ENCODE data around the gene ACP2. TPM values are rescaled to one million over a fixed set of nuclear protein-coding genes. Genes with fewer than 3 reads are reported as not detected.
A peak's percentile ranks its signal among the peaks of the same experiment; 100 is the strongest.

Gene ACP2
- total and polyA plus RNA-seq, 9 of the 15 experiments (the other 6 are each of a cell fraction or from before 2014, with no cell fraction given) = 1.9 to 20.0 (median 11.6) TPM

DNA sequence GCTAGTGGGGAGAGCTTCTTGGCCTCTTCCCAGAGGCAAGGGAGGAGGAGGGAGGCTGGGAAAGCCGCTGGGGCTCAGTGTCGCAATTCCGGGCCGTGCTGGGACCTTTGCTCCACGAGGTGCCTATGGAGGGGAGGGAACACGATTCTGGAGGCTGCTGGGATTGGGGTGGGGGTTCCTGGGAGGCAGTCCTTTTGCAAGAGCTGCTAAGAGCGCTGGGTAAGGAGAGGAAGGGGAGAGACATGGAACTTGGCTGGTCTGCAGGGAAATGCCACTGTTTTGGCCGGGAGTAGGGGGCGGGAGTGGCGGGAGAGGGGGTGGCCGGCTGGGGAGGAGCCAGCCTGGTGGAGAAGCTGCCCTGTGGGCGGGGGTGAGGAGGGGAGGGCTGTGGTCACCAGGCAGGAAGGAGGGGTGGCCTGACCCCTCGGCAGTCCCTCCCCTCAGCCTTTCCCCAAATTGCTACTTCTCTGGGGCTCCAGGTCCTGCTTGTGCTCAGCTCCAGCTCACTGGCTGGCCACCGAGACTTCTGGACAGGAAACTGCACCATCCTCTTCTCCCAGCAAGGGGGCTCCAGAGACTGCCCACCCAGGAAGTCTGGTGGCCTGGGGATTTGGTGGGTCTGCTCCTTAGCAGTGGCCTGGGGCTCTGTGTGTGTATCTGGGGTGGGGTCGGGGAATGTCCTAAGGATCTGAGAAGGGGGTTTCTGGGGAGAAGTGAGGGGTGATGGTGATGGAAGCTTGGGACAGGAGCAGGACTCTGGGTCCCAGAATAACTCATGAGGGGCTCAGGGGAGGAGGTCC lies 9.1 kb upstream of the ACP2 start, which contains the start of gene NR1H3 (continued):
- TF ChIP-seq, protein P1, sequence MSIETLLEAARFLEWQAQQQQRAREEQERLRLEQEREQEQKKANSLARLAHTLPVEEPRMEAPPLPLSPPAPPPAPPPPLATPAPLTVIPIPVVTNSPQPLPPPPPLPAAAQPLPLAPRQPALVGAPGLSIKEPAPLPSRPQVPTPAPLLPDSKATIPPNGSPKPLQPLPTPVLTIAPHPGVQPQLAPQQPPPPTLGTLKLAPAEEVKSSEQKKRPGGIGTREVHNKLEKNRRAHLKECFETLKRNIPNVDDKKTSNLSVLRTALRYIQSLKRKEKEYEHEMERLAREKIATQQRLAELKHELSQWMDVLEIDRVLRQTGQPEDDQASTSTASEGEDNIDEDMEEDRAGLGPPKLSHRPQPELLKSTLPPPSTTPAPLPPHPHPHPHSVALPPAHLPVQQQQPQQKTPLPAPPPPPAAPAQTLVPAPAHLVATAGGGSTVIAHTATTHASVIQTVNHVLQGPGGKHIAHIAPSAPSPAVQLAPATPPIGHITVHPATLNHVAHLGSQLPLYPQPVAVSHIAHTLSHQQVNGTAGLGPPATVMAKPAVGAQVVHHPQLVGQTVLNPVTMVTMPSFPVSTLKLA (conservative IDR thresholded peaks at IDR 0.05) = peak; percentile 43 to 44; a peak in 1 of 4 replicates
- TF ChIP-seq CEBPG (CRISPR knock-in tag; IDR thresholded peaks at IDR 0.05) = peak; percentile 68
- TF ChIP-seq CEBPG (tag; conservative IDR thresholded peaks at IDR 0.05 in 1 of 2, IDR thresholded peaks at IDR 0.05 in 1 of 2) = peak; percentile 86 to 87
- TF ChIP-seq CXXC5 (CRISPR knock-in tag; IDR thresholded peaks at IDR 0.05) = 0 out of 2 replicates have a peak, but pooled peaks have one; percentile 22
- TF ChIP-seq SP1 (CRISPR knock-in tag; IDR thresholded peaks at IDR 0.05) = no peak
- TF ChIP-seq BRD9 (IDR thresholded peaks at IDR 0.05; ENCODE audit: low read depth, partially characterized antibody) = peak; percentile 80
- TF ChIP-seq, protein P2, sequence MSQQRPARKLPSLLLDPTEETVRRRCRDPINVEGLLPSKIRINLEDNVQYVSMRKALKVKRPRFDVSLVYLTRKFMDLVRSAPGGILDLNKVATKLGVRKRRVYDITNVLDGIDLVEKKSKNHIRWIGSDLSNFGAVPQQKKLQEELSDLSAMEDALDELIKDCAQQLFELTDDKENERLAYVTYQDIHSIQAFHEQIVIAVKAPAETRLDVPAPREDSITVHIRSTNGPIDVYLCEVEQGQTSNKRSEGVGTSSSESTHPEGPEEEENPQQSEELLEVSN (IDR thresholded peaks at IDR 0.05; ENCODE audit: borderline replicate concordance in 1 of 2, extremely low read depth in 1 of 2, insufficient read depth in 1 of 2, insufficient read length in 1 of 2, low read depth in 1 of 2, low read length in 1 of 2, poor library complexity in 1 of 2, severe bottlenecking in 1 of 2) = no peak
- no peak for TF ChIP-seq U2AF1 (optimal IDR thresholded peaks at IDR 0.05; ENCODE audit: low read depth, low read length)
- no peak for TF ChIP-seq JUNB (CRISPR knock-in tag; conservative IDR thresholded peaks at IDR 0.05)
- TF ChIP-seq HDAC8 (tag; IDR thresholded peaks at IDR 0.05) = no peak
- TF ChIP-seq ZKSCAN8 (CRISPR knock-in tag; IDR thresholded peaks at IDR 0.05) = no peak
- TF ChIP-seq PTTG1 (tag; IDR thresholded peaks at IDR 0.05; ENCODE audit: low read depth) = no peak
- no peak for TF ChIP-seq NCOA2 (IDR thresholded peaks at IDR 0.05; ENCODE audit: partially characterized antibody in 2 of 2)
- TF ChIP-seq PURB (CRISPR knock-in tag; IDR thresholded peaks at IDR 0.05; ENCODE audit: low read depth) = no peak
- TF ChIP-seq HNRNPK (IDR thresholded peaks at IDR 0.05; ENCODE audit: low read depth, low read length, poor library complexity, severe bottlenecking) = no peak
- no peak for TF ChIP-seq MEF2A (IDR thresholded peaks at IDR 0.05; ENCODE audit: control insufficient read depth, low read depth, low read length)
- TF ChIP-seq CBX3 (IDR thresholded peaks at IDR 0.05; ENCODE audit: borderline replicate concordance in 1 of 2, low read length in 2 of 2) = no peak
- TF ChIP-seq CC2D1A (IDR thresholded peaks at IDR 0.05) = peak; percentile 54; the same call in 1 of the 2 replicates
- TF ChIP-seq, protein P3, sequence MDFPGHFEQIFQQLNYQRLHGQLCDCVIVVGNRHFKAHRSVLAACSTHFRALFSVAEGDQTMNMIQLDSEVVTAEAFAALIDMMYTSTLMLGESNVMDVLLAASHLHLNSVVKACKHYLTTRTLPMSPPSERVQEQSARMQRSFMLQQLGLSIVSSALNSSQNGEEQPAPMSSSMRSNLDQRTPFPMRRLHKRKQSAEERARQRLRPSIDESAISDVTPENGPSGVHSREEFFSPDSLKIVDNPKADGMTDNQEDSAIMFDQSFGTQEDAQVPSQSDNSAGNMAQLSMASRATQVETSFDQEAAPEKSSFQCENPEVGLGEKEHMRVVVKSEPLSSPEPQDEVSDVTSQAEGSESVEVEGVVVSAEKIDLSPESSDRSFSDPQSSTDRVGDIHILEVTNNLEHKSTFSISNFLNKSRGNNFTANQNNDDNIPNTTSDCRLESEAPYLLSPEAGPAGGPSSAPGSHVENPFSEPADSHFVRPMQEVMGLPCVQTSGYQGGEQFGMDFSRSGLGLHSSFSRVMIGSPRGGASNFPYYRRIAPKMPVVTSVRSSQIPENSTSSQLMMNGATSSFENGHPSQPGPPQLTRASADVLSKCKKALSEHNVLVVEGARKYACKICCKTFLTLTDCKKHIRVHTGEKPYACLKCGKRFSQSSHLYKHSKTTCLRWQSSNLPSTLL (IDR thresholded peaks at IDR 0.05) = no peak
- 0 out of 2 replicates have a peak, but pooled peaks have one; percentile 23 for TF ChIP-seq TRIM28 (IDR thresholded peaks at IDR 0.05)
- no peak for TF ChIP-seq LEF1 (IDR thresholded peaks at IDR 0.05)
- TF ChIP-seq XRCC4 (IDR thresholded peaks at IDR 0.05; ENCODE audit: extremely low read depth, insufficient read depth, insufficient read length) = no peak
- TF ChIP-seq ZNF263 (CRISPR knock-in tag; IDR thresholded peaks at IDR 0.05; ENCODE audit: borderline replicate concordance) = peak; percentile 52; the same call in 1 of the 2 replicates
- TF ChIP-seq ZNF778 (CRISPR knock-in tag; IDR thresholded peaks at IDR 0.05) = no peak

All from K562 (cell line).